Trophoblast cell (in vitro differentiated cells and primary cell): Measurements from ENCODE around the gene PPP1R36.
A peak's percentile ranks its signal among the peaks of the same experiment; 100 is the strongest.
"Not testable (repeated sequence)": the region's sequence is repeated elsewhere in the genome, so short reads cannot be mapped to it uniquely, and the experiment has no call there.

Experiments
- DNase-seq, 2 donors: peaks; one replicate each; pipeline ENCODE4 v3.0.0-alpha.2; 2016
- H2AFZ ChIP-seq: 2 replicates; pipeline ENCODE4 v1.6.1; 2013; ENCODE audit warnings: low read length, moderate library complexity, mild to moderate bottlenecking; ENCODE audit not compliant: insufficient read depth, poor library complexity
- H2AK5ac ChIP-seq: 2 replicates; pipeline ENCODE4 v1.6.1; 2013; ENCODE audit warnings: mild to moderate bottlenecking, low read length
- H2BK120ac ChIP-seq: 2 replicates; pipeline ENCODE4 v1.6.1; 2013; ENCODE audit warnings: low read length, mild to moderate bottlenecking, moderate library complexity; ENCODE audit not compliant: insufficient read depth, poor library complexity
- H2BK12ac ChIP-seq: 2 replicates; pipeline ENCODE4 v1.6.1; 2013; ENCODE audit warnings: mild to moderate bottlenecking, low read length, moderate library complexity
- H2BK5ac ChIP-seq: 2 replicates; pipeline ENCODE4 v1.6.1; 2013; ENCODE audit warnings: low read length, low read depth, moderate library complexity, mild to moderate bottlenecking; ENCODE audit not compliant: poor library complexity
- H3K14ac ChIP-seq: 2 replicates; pipeline ENCODE4 v1.6.1; 2013; ENCODE audit warnings: mild to moderate bottlenecking, low read length
- H3K18ac ChIP-seq: 2 replicates; pipeline ENCODE4 v1.6.1; 2013; ENCODE audit warnings: mild to moderate bottlenecking, low read length
- H3K23ac ChIP-seq: 2 replicates; pipeline ENCODE4 v1.6.1; 2013; ENCODE audit warnings: low read length
- H3K27ac ChIP-seq: 2 replicates; pipeline ENCODE4 v1.5.1; 2013; ENCODE audit warnings: low read depth, mild to moderate bottlenecking, inconsistent platforms, low read length, moderate library complexity
- H3K27me3 ChIP-seq: 2 replicates; pipeline ENCODE4 v1.6.1; 2013; ENCODE audit warnings: inconsistent platforms, mild to moderate bottlenecking, low read length, moderate library complexity; ENCODE audit not compliant: insufficient read depth
- H3K36me3 ChIP-seq, 2 experiments: 1 replicate in 1 of 2; 2 replicates in 1 of 2; pipeline ENCODE4 v1.6.1; 2013; ENCODE audit warnings: low read length in 2 of 2, mild to moderate bottlenecking in 2 of 2, moderate library complexity in 1 of 2; ENCODE audit not compliant: insufficient read depth in 2 of 2, control insufficient read depth in 1 of 2
- H3K4ac ChIP-seq: 2 replicates; pipeline ENCODE4 v1.6.1; 2013; ENCODE audit warnings: low read depth, mild to moderate bottlenecking, low read length, moderate library complexity
- H3K4me1 ChIP-seq, 2 experiments: 1 replicate in 1 of 2; 2 replicates in 1 of 2; pipeline ENCODE4 v1.6.1; 2013; ENCODE audit warnings: low read length in 2 of 2, mild to moderate bottlenecking in 2 of 2, moderate library complexity in 1 of 2; ENCODE audit not compliant: insufficient read depth in 2 of 2, control insufficient read depth in 1 of 2
- H3K4me2 ChIP-seq: 2 replicates; pipeline ENCODE4 v1.6.1; 2013; ENCODE audit warnings: inconsistent platforms, mild to moderate bottlenecking, low read length, moderate library complexity
- H3K4me3 ChIP-seq: 2 replicates; pipeline ENCODE4 v1.5.1; 2013; ENCODE audit warnings: mild to moderate bottlenecking, low read depth, low read length, inconsistent platforms
- H3K79me1 ChIP-seq: one replicate; pipeline ENCODE4 v1.6.1; 2013; ENCODE audit warnings: low read length
- H3K79me2 ChIP-seq: 2 replicates; pipeline ENCODE4 v1.6.1; 2013; ENCODE audit warnings: low read length, mild to moderate bottlenecking; ENCODE audit not compliant: control insufficient read depth, insufficient read depth, poor library complexity
- H3K9ac ChIP-seq: 2 replicates; pipeline ENCODE4 v1.6.1; 2013; ENCODE audit warnings: mild to moderate bottlenecking, low read length
- H3K9me3 ChIP-seq: 2 replicates; pipeline ENCODE4 v1.6.1; 2013; ENCODE audit warnings: low read depth, mild to moderate bottlenecking, control low read depth, inconsistent platforms, low read length; ENCODE audit not compliant: insufficient read depth
- H4K12ac ChIP-seq: 2 replicates; pipeline ENCODE4 v1.6.1; 2013; ENCODE audit warnings: low read depth, mild to moderate bottlenecking, low read length, moderate library complexity
- H4K8ac ChIP-seq: 2 replicates; pipeline ENCODE4 v1.6.1; 2013; ENCODE audit warnings: low read depth, mild to moderate bottlenecking, low read length, moderate library complexity
- H4K91ac ChIP-seq: one replicate; pipeline ENCODE4 v1.6.1; 2013; ENCODE audit warnings: low read depth, mild to moderate bottlenecking, low read length, moderate library complexity
- WGBS: extraction: QIAGEN DNeasy Blood & Tissue Kit; methylation state at CpG from one replicate; pipeline ENCODE4 v1.1.7; 2013; ENCODE audit warnings: missing lambda C conversion rate; ENCODE audit not compliant: insufficient read length, insufficient coverage; ENCODE audit errors: extremely low coverage; 5-methylcytosine and 5-hydroxymethylcytosine counted together

The PPP1R36 gene

DNA sequence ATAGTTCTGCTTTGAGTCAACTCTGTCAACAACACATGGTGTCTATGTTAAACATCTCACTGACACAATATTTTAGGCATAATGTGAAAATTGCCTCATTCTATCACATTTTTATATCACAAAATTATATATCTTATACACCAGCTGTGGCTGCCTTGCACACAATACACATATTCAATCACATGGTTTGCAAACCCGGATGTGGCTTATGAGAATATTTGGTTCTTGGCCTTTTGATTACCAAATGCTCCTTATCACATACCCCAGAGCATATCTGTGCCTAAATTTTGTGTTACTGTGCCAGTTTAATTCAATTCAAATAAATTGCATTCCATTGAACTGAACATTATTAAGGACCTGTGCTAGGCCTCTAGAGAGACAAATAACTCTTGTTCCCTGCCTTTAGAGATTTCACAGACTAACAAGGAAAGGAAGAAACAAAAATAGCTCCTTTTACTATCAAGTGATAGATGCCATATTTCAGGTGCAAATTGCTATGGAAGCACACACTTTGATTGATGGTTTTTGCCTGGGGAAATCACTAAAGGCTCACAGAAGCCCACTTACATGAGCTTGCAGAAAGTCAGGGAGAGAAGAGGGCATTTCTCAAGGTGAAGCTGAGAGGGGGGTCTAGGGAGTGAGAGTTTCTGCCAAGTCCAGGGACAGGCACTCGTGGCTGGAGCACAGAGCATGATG is 63.4 kb downstream of the PPP1R36 start:
- peak overlapping the region; percentile 6 for H2BK12ac ChIP-seq
- H2AK5ac ChIP-seq, result peak overlapping the region; percentile 16
- peaks cover 0 to 10% of the 10 kb centered on the region in 2 experiments for H3K4me1 ChIP-seq
- no peak overlapping the region for H3K9ac ChIP-seq
- H3K36me3 ChIP-seq, result no peaks in the 10 kb centered on the region
- no CpG with 5 or more reads among the region's 2 CpGs for WGBS
- no peak overlapping the region for H4K12ac ChIP-seq
- H4K8ac ChIP-seq, result no peak overlapping the region
- no peaks in the 10 kb centered on the region for H3K27me3 ChIP-seq
- no peak overlapping the region for H2BK120ac ChIP-seq
- no peak overlapping the region for H3K4me2 ChIP-seq
- no peak overlapping the region for H3K27ac ChIP-seq
- no peak overlapping the region for H2AFZ ChIP-seq
- no peak overlapping the region for H3K18ac ChIP-seq
- no peak for DNase-seq
- H4K91ac ChIP-seq, result no peak overlapping the region
- no peaks in the 10 kb centered on the region for H3K79me2 ChIP-seq
- no peak overlapping the region for H3K4ac ChIP-seq
- H3K4me3 ChIP-seq, result no peak overlapping the region
- no peak overlapping the region for H2BK5ac ChIP-seq
- no peaks in the 10 kb centered on the region for H3K9me3 ChIP-seq
- H3K79me1 ChIP-seq, result peaks cover 8% of the 10 kb centered on the region
- no peak overlapping the region for H3K23ac ChIP-seq
- H3K14ac ChIP-seq, result no peak overlapping the region

DNA sequence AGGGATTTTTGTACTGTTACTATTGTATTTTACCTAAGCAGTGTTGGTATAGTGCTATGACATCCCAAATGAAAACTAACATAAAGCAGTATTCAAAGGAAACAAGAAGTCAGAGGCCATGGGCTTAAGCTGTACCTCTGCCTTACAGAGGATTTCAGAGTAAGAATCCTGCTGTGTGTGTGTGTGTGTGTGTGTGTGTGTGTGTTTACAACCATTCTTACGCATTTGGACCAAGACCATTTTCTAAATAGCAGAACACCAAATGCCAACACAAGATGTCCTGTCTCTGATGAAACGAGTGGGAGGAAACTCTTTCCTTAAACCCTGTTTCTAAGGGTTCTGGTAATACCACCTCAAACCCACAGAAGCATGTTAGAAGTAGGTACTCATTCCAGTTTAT is 64.4 kb downstream of the PPP1R36 start:
- H3K36me3 ChIP-seq, result no peaks in the 10 kb centered on the region

DNA sequence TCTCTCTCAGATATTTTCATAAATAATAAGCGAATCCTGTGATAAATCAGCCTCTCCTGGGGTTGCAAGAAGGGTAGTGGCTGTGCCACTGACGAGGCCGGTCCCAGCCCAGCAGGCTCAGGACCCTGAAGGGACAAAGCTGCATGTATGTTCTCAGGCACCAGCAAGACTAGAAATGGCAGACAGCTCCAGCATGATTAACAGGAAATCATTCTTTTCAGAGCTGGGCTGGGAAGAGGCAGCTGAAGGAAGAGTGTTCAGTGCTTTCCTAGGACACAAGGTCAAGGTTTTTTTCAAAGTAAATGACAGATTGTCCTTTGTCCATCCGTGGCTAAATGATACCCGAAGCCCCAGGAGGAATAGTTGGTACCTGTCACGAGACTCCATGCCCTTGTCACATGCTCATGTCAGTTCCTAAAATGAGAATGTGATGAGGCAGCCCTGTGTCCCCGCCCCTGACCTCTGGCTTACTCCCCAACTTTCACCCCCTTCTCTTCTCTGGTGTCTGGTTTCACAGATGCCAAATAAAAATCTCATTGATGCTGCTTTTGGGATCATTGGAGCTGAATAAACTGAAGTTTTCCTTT is 65.1 kb downstream of the PPP1R36 start:
- no peak overlapping the region for H3K14ac ChIP-seq
- H3K79me1 ChIP-seq, result peaks cover 14% of the 10 kb centered on the region
- H3K9ac ChIP-seq, result no peak overlapping the region
- H3K4ac ChIP-seq, result no peak overlapping the region
- H2AK5ac ChIP-seq, result no peak overlapping the region
- H3K4me3 ChIP-seq, result no peak overlapping the region
- no peaks in the 10 kb centered on the region for H3K36me3 ChIP-seq
- H4K91ac ChIP-seq, result no peak overlapping the region
- no peak overlapping the region for H2BK5ac ChIP-seq
- no peak overlapping the region for H4K8ac ChIP-seq
- DNase-seq, result no peak
- H3K18ac ChIP-seq, result no peak overlapping the region
- no peak overlapping the region for H2AFZ ChIP-seq
- H3K9me3 ChIP-seq, result no peaks in the 10 kb centered on the region
- WGBS, result no CpG with 5 or more reads among the region's 7 CpGs
- H3K4me2 ChIP-seq, result no peak overlapping the region
- H3K79me2 ChIP-seq, result no peaks in the 10 kb centered on the region
- no peak overlapping the region for H4K12ac ChIP-seq
- no peak overlapping the region for H3K27ac ChIP-seq
- H2BK120ac ChIP-seq, result no peak overlapping the region
- no peak overlapping the region for H2BK12ac ChIP-seq
- peaks cover 8 to 20% of the 10 kb centered on the region in 2 experiments for H3K4me1 ChIP-seq
- no peak overlapping the region for H3K23ac ChIP-seq
- H3K27me3 ChIP-seq, result no peaks in the 10 kb centered on the region

More for the DNA sequence above, 64.4 kb downstream of the PPP1R36 start:
- no peak overlapping the region for H3K4me3 ChIP-seq
- no peak overlapping the region for H4K8ac ChIP-seq
- no peak overlapping the region for H3K9ac ChIP-seq
- no peak overlapping the region for H3K27ac ChIP-seq
- no peak overlapping the region for H3K14ac ChIP-seq
- H4K12ac ChIP-seq, result no peak overlapping the region
- no peaks in the 10 kb centered on the region for H3K27me3 ChIP-seq
- H2BK5ac ChIP-seq, result no peak overlapping the region
- WGBS, result no CpG with 5 or more reads among the region's 2 CpGs
- H2AK5ac ChIP-seq, result no peak overlapping the region
- no peak for DNase-seq
- H2AFZ ChIP-seq, result no peak overlapping the region
- no peak overlapping the region for H2BK12ac ChIP-seq
- no peak overlapping the region for H4K91ac ChIP-seq
- H3K23ac ChIP-seq, result no peak overlapping the region
- H3K18ac ChIP-seq, result no peak overlapping the region
- peaks cover 8 to 18% of the 10 kb centered on the region in 2 experiments for H3K4me1 ChIP-seq
- no peaks in the 10 kb centered on the region for H3K9me3 ChIP-seq
- no peak overlapping the region for H3K4me2 ChIP-seq
- H3K4ac ChIP-seq, result no peak overlapping the region
- H3K79me2 ChIP-seq, result no peaks in the 10 kb centered on the region
- H2BK120ac ChIP-seq, result no peak overlapping the region
- H3K79me1 ChIP-seq, result peaks cover 14% of the 10 kb centered on the region

DNA sequence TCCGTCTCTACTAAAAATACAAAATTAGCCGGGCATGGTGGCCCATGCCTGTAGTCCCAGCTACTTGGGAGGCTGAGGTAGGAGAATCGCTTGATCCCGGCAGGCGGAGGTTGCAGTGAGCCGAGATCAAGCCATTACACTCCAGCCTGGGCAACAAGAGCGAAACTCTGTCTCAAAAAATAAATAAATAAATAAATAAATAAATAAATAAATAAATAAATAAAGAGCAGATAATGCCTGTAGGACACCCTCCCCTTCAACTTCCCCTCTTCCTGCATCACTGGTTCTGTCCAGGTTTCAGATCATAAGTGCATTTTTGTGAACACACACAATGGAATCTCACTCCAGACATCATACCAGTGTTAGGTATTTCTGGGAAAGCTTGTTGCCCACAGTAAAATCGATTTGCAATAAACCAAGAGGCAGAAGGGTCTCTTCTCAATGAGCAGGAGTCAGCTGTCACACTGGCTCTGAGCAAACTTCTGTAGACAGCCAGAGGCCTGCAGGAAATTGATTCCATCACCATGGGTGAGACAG is 68.2 kb downstream of the PPP1R36 start:
- not testable (repeated sequence) for H2AK5ac ChIP-seq, H3K14ac ChIP-seq
- DNase-seq, result peak in 1 of 2 donors; percentile 38

More for the DNA sequence above, 68.2 kb downstream of the PPP1R36 start:
- H2BK12ac ChIP-seq, H2AFZ ChIP-seq, H3K79me1 ChIP-seq, H3K4me2 ChIP-seq, H3K23ac ChIP-seq, H4K91ac ChIP-seq, H3K9me3 ChIP-seq, H3K4ac ChIP-seq, H3K9ac ChIP-seq, H3K4me3 ChIP-seq, H3K36me3 ChIP-seq, H4K12ac ChIP-seq, H3K18ac ChIP-seq, H3K27me3 ChIP-seq, H3K79me2 ChIP-seq: not testable (repeated sequence)
- no CpG with 5 or more reads among the region's 8 CpGs for WGBS
- Histone ChIP-seq H4K8ac (peak overlapping the region; percentile 28), H2BK5ac (peak overlapping the region; percentile 17), H3K27ac (peak overlapping the region; percentile 64), H3K4me1 (peaks cover 8 to 17% of the 10 kb centered on the region in 2 experiments), H2BK120ac (peak overlapping the region; percentile 24)
